LNCaP clone FGC (cell line): ENCODE data around the gene EHMT1.

ENCODE experiments used
- DNase-seq: peaks from one replicate; pipeline ENCODE4 v3.0.0-alpha.2; 2011; ENCODE audit warnings: low read depth
- H3K4me3 ChIP-seq: 2 replicates; pipeline ENCODE4 v1.5.1; 2011; ENCODE audit warnings: mild to moderate bottlenecking, low read depth, low read length, control low read depth
- CTCF ChIP-seq: IDR thresholded peaks from 2 replicates; pipeline ENCODE4 v1.5.1; 2012; ENCODE audit warnings: mild to moderate bottlenecking; ENCODE audit not compliant: control insufficient read depth, insufficient read depth; ENCODE audit errors: extremely low read depth

EHMT1 gene

GRCh38 chr9:137604345-137605086 lies 14.3 kb upstream of the EHMT1 start:
- DNase-seq: no peak
- TF ChIP-seq CTCF: no peak
- peak overlapping the region; percentile 31 for H3K4me3 ChIP-seq

GRCh38 chr9:137605121-137606004 lies 13.4 kb upstream of the EHMT1 start, which contains the start of gene ARRDC1:
Gene ARRDC1 (plus strand): TSS chr9:137605686. CDS start chr9:137605718, 32 bp downstream.
- DNase-seq: peak; percentile 88
- TF ChIP-seq CTCF: 0 out of 2 replicates have a peak, but pooled peaks have one; percentile 11
- peak within 1 kb of the TSS; percentile 72 for H3K4me3 ChIP-seq

GRCh38 chr9:137606005-137606621 lies 12.7 kb upstream of the EHMT1 start:
- peak overlapping the region; percentile 72 for H3K4me3 ChIP-seq
- no peak for TF ChIP-seq CTCF
- no peak for DNase-seq

GRCh38 chr9:137606734-137607138 lies 12.1 kb upstream of the EHMT1 start:
- no peak for DNase-seq
- TF ChIP-seq CTCF: no peak
- H3K4me3 ChIP-seq: peak overlapping the region; percentile 72

GRCh38 chr9:137607141-137607857 lies 11.5 kb upstream of the EHMT1 start:
- peak overlapping the region; percentile 72 for H3K4me3 ChIP-seq
- DNase-seq: no peak
- no peak for TF ChIP-seq CTCF

GRCh38 chr9:137610944-137611343 lies 7.9 kb upstream of the EHMT1 start:
- DNase-seq: no peak

More at GRCh38 chr9:137610944-137611343, 7.9 kb upstream of the EHMT1 start:
- H3K4me3 ChIP-seq: no peak overlapping the region
- TF ChIP-seq CTCF: no peak
